Measurements from ENCODE around the gene TMEM131L.

TMEM131L gene

GRCh38 chr4:153428941-153429475 lies 37.2 kb upstream of the TMEM131L start:
- Histone ChIP-seq H3F3A (ENCODE audit: insufficient read depth, low read length) (peaks cover 9% of the 10 kb centered on the region), H3K9ac (ENCODE audit: low read length) (no peak overlapping the region)

DNA sequence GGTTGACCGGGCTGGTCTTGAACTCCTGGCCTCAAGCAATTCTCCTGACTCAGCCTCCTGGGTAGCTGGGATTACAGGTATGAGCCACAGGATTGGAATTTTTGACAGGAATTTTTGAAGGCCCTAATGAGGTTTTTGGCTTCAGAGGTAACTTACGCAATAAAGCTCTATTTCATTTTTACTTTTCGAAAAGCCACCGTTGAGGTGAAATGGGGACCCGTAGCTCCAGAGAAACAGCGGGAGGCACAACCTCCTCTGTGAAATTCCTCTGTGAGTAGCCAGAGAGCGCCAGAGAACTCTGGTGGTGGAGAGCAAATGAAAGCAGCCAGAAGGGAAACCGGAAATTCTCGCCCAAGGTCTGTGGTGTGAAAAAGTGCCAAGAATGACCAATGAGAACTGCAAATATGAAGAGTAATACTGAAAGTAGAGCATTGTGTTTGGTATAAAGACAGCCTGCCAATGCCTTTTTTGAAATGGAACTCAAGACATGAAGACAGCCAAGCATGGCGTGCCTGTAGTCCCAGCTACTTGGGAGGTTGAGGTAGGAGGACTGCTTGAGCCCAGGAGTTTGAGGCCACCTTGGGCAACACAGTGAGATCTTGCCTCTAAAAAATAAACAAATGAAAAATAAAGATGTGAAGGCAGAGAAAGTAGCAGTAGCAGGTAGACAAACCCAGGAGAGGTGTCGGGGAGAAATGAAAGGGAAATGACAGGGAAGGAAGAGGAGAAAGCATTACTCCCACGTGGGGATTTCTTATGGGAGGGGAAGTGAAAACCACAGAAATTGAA lies 33.0 kb upstream of the TMEM131L start:
- Histone ChIP-seq H3K4me2 (ENCODE audit: low read depth, low read length) (peak overlapping the region; percentile 71), H3K4me1 (ENCODE audit: low read length) (peaks cover 11% of the 10 kb centered on the region), H3K27ac (ENCODE audit: low read length) (peak overlapping the region; percentile 42; the same call in 1 of the 2 replicates), H4K20me1 (ENCODE audit: insufficient read depth, low read length) (no peaks in the 10 kb centered on the region), H3K9me3 (replicated peaks; ENCODE audit: insufficient read depth, low read length) (no peaks in the 10 kb centered on the region), H3K9ac (ENCODE audit: low read length) (no peak overlapping the region), H3K27me3 (replicated peaks; ENCODE audit: insufficient read depth, low read length) (peaks cover 35% of the 10 kb centered on the region), H3F3A (ENCODE audit: insufficient read depth, low read length) (peaks cover 11% of the 10 kb centered on the region), H3K36me3 (replicated peaks; ENCODE audit: insufficient read depth, low read length) (no peaks in the 10 kb centered on the region), H2AFZ (ENCODE audit: low read length) (no peak overlapping the region), H3K79me2 (ENCODE audit: low read length) (no peaks in the 10 kb centered on the region), H3K4me3 (ENCODE audit: low read length) (peak overlapping the region; percentile 48), H3K9me2 (replicated peaks; ENCODE audit: insufficient read depth, low read length) (no peaks in the 10 kb centered on the region)
- TF ChIP-seq CTCF (IDR thresholded peaks at IDR 0.05; ENCODE audit: low read length) (peak; percentile 90), EZH2 (optimal IDR thresholded peaks at IDR 0.05; ENCODE audit: low read depth, low read length) (no peak)
- DNase-seq, result peak; percentile 95

More at GRCh38 chr4:153428941-153429475, 37.2 kb upstream of the TMEM131L start:
- Histone ChIP-seq H3K4me2 (ENCODE audit: low read depth, low read length) (no peak overlapping the region), H3K36me3 (replicated peaks; ENCODE audit: insufficient read depth, low read length) (no peaks in the 10 kb centered on the region), H2AFZ (ENCODE audit: low read length) (no peak overlapping the region), H3K79me2 (ENCODE audit: low read length) (no peaks in the 10 kb centered on the region), H3K4me3 (ENCODE audit: low read length) (no peak overlapping the region), H3K9me3 (replicated peaks; ENCODE audit: insufficient read depth, low read length) (no peaks in the 10 kb centered on the region), H3K27me3 (replicated peaks; ENCODE audit: insufficient read depth, low read length) (no peaks in the 10 kb centered on the region), H4K20me1 (ENCODE audit: insufficient read depth, low read length) (no peaks in the 10 kb centered on the region), H3K9me2 (replicated peaks; ENCODE audit: insufficient read depth, low read length) (no peaks in the 10 kb centered on the region), H3K27ac (ENCODE audit: low read length) (no peak overlapping the region), H3K4me1 (ENCODE audit: low read length) (peaks cover 5% of the 10 kb centered on the region)
- no peak for DNase-seq
- TF ChIP-seq CTCF (IDR thresholded peaks at IDR 0.05; ENCODE audit: low read length) (no peak), EZH2 (optimal IDR thresholded peaks at IDR 0.05; ENCODE audit: low read depth, low read length) (no peak), EZH2phosphoT487 (IDR thresholded peaks at IDR 0.05; ENCODE audit: low read length) (no peak)

DNA sequence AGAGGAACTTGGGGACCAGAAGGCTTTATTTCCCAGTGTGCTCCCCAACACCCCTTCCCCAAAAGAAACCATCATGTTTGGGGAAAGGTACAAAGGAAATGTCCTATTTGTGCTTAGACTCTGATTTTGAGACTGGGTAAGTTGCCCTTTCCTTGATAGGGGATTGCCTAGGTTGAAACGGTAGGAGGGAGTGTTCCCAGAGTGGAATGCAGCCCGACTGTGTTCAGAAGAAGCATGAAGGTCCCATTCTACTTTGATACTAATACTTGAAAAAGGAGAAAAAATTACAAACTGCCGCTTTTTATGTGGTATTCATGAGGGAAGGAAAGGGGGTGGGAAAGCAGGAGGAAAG lies 32.4 kb upstream of the TMEM131L start:
- peaks cover 40% of the 10 kb centered on the region for H3K27me3 ChIP-seq (replicated peaks; ENCODE audit: insufficient read depth, low read length)
- no peak overlapping the region; the same call in 1 of the 2 replicates for H3K27ac ChIP-seq (ENCODE audit: low read length)
- H3K4me1 ChIP-seq (ENCODE audit: low read length), result peaks cover 14% of the 10 kb centered on the region
- no peak for DNase-seq
- H3K4me2 ChIP-seq (ENCODE audit: low read depth, low read length), result peak overlapping the region; percentile 71
- H3K79me2 ChIP-seq (ENCODE audit: low read length), result no peaks in the 10 kb centered on the region
- no peak overlapping the region for H2AFZ ChIP-seq (ENCODE audit: low read length)
- no peaks in the 10 kb centered on the region for H3K9me3 ChIP-seq (replicated peaks; ENCODE audit: insufficient read depth, low read length)
- peaks cover 15% of the 10 kb centered on the region for H3F3A ChIP-seq (ENCODE audit: insufficient read depth, low read length)
- H3K9me2 ChIP-seq (replicated peaks; ENCODE audit: insufficient read depth, low read length), result no peaks in the 10 kb centered on the region
- no peak for TF ChIP-seq CTCF (IDR thresholded peaks at IDR 0.05; ENCODE audit: low read length)
- no peak for TF ChIP-seq EZH2 (optimal IDR thresholded peaks at IDR 0.05; ENCODE audit: low read depth, low read length)
- TF ChIP-seq EZH2phosphoT487 (IDR thresholded peaks at IDR 0.05; ENCODE audit: low read length), result no peak
- H3K36me3 ChIP-seq (replicated peaks; ENCODE audit: insufficient read depth, low read length), result no peaks in the 10 kb centered on the region
- H3K9ac ChIP-seq (ENCODE audit: low read length), result no peak overlapping the region
- H4K20me1 ChIP-seq (ENCODE audit: insufficient read depth, low read length), result no peaks in the 10 kb centered on the region
- H3K4me3 ChIP-seq (ENCODE audit: low read length), result peak overlapping the region; percentile 48
